Stimulated activated naive CD8-positive, alpha-beta T cell treated with anti-CD3 and anti-CD28 coated beads, Interleukin-15, Interleukin-2, amounts not matched to agents 100 U/mL and 50 U/mL, for 24 hours (primary cell): Measurements from ENCODE around the gene ANXA5.
"Not testable (repeated sequence)": the region's sequence is repeated elsewhere in the genome, so short reads cannot be mapped to it uniquely, and the experiment has no call there.

ENCODE experiments used
- ATAC-seq: fragments of 150-1000 bp; cut with Tn5 transposase; one replicate; pipeline ENCODE4 v1.10.0; 2021
- DNase-seq: peaks from one replicate; pipeline ENCODE4 v3.0.0; 2021

The ANXA5 gene

DNA sequence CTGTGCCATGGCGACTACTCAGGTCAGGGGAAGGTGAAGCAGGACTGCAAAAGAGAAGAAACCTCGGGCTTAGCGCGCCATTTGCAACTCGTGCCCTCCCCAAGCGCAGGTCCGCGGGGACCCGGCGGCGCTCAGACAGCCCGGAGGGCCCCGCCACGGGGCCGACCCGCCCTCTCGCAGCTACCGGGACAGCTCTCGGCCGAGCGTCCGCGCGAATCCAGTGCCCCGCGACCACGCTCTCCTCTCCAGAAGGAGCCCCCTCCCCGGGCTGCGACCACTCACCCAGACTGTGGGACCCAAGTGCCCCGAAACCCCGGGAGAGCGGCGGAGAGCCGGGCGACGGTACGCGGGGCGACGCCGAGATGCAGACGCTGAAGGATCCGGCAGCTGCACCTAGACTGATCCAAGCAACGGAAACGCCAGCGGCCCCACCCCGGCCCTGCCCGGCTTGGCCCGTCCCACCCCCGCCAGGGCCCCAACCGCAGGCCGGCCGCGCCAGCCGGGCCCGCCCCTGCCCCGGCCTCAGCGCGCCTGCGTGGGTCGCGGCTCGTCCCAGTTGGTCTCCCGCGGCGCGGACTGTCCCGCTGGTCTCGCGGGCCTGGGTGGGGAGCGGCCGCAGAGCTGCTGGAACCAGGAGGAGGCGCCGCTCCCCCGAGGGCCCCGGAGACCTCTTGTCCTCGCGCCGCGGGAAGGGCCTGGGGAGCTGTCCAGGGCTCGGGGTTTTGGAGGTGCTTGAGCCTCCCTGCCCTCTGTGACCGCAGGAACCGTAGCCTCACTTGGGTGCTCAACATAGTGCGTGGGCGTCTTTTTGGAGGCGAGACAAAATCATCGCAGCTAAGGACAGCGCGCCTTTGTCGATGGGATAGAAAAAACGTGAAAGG lies at the start of gene ANXA5:
TSS of gene ANXA5 (minus strand) at position 400 of the 881 bp plus-strand sequence. CDS start at position 9, 391 bp downstream.
- DNase-seq (peak; percentile 79), ATAC-seq (peak; percentile 90)

- DNase-seq (no peak), ATAC-seq (no peak)
Observed at GRCh38 chr4:121742794-121743193, 46.0 kb upstream of the ANXA5 start.

DNA sequence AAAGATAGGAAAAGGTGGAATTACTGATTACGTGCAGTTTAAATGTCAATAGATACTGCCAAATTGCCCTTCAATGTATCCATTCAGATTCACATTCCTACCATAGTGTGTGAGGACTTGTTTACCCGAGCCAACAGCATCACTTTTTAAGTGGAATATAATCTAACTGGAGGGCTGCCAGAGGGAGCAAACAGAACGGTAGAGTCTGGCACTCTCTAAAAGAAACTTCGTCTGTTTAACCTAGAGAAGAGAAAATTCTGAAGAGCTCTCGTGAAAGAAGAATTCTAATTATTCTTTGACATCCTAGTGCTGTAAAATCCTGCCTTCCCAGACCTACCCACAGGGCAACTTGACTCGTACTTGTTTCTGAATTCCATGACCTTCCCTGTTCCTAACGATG lies 45.0 kb upstream of the ANXA5 start:
- DNase-seq, result no peak
- ATAC-seq, result no peak

DNA sequence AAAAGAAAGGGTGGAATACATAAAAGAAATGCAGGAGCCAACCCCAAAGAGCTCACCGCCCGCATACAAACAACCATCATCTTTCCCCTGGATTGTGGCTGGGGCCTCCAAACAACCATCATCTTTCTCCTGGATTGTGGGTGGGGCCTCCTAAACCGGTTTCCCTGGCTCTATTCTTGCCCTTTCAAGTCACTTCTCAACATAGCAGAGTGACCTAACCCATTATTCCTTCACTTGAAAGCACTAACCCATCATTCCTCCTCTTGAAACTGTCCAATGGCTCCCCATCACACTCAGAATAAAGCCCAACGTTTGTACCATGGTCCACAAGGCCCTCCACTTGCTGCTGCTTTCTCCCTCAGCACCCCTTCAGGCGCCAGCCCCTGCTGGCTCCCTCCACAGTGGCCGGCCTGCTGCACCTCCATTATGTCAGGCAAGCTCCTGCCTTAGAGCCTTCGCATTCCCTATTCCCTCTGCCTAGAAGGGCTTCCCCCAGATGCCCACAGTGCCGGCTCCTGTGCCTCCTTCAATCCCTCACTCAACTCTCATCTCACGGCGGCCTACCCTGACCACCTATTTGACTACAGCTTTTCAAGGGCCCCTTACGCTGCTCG lies 44.1 kb upstream of the ANXA5 start:
- DNase-seq (no peak), ATAC-seq (no peak)

GRCh38 chr4:121739575-121739974 lies 42.8 kb upstream of the ANXA5 start:
- ATAC-seq (no peak), DNase-seq (no peak)

- ATAC-seq (no peak), DNase-seq (no peak)
Observed at GRCh38 chr4:121738780-121739535, 42.2 kb upstream of the ANXA5 start.

DNA sequence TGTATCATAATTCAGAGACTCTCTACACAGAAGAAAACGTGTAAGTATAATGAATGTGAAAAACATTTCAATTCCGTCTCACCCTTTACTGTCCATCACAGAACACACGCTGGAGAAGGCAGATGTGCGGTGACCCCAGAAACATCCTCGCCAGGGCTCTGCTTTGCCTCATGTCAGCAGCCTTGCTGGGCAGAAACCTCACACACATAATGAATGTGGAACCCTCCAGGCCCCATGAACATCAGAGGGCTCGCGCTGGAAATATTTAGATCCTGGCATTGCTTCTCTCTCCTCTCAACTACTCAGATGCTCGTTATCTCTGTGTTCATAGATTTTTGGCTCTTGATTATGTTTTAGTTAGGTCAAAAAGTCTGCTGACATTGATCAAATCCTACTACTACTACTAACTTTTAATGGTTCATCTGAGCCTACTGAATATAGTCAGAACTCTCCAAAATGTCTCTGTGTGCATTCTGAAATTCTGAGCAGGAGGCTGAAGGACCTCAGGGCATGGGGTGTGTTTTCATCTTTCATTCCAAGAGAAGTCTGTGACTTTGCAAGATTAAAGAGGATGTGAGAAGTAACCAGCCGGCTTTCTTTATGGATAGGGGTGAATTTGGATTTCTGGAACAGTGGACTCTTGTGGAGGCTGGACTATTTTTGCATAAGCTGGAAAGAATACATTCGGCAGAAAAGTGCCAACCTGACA lies 41.2 kb upstream of the ANXA5 start:
- ATAC-seq (no peak), DNase-seq (no peak)

- peak; percentile 46 for ATAC-seq
- peak; percentile 35 for DNase-seq
Observed at GRCh38 chr4:121736735-121737351, 40.1 kb upstream of the ANXA5 start.

DNA sequence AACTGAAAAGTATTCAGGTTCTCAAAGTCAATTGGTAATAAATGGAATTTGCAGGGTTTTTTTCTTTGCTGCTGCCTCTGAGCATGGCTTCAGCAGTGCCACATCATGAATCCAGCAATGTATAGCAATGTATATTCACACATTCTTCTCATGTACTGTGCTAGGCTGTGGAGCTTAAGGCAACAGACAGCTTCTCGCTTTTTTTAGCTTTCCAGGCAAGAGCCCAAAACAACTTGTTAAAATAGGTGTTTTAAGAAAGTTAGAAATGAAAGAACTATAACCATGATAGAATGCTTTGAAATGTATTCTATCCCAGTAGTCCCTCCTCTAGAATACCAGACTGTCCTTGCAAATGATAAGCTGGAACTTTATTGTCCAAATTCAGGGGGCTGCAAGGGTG lies 37.8 kb upstream of the ANXA5 start:
- no peak for DNase-seq
- ATAC-seq, result no peak

- ATAC-seq, result no peak
- no peak for DNase-seq
Observed at GRCh38 chr4:121733942-121734341, 37.2 kb upstream of the ANXA5 start.

- DNase-seq, ATAC-seq: not testable (repeated sequence)
Observed at GRCh38 chr4:121729753-121730152, 33.0 kb upstream of the ANXA5 start.

GRCh38 chr4:121728798-121729226 lies 32.0 kb upstream of the ANXA5 start:
- DNase-seq (no peak), ATAC-seq (peak; percentile 42)

- DNase-seq (no peak), ATAC-seq (no peak)
Observed at GRCh38 chr4:121728066-121728465, 31.3 kb upstream of the ANXA5 start.

DNA sequence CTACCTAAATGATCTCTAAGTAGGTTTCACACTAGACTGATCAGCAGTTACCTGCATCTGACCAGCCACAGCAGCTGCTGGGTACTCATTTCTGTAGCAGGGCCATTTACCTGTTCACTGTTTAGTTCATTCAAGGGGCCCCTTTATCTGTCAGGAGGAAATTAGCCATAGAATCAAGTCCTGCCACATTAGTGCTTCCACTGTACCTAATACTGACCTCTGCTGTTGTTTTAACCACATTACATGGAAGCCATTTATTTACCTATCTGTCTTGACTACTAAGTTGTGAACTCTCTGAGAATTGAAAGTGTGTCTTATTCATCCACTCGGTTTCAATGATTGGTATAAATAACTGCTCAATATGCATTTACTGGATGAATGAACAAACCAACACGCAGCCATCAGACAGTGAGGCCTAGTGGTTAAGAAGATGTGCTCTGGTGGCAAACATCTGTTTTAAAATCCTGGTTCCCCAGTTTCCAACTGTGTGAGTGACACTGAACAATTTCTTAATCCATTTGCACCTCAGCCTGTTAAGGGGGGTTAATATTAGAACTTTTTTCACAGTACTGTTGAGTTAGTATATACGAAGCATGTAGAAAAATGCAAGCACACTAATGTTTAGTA lies 30.0 kb upstream of the ANXA5 start:
- DNase-seq, result no peak
- ATAC-seq, result peak; percentile 84

DNA sequence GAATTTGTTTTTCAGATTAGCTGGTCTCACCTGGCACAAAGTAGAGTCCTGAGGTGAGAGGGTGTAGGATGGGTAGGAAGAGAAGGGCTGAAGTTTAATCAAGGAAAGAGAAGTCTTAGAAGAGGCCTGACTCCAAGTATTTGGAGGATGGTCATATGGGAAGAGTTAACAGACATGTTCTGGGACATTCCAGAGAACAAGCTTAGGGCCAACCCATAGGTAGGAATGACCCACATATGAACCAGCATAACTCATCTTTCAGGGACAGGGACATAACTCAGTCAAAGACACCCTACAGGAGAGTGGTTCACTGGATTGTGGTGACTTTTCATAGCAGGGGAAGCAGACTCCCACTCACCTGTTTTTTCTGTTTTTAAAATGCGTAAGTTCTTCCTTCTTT lies 27.9 kb upstream of the ANXA5 start:
- DNase-seq (no peak), ATAC-seq (no peak)

DNA sequence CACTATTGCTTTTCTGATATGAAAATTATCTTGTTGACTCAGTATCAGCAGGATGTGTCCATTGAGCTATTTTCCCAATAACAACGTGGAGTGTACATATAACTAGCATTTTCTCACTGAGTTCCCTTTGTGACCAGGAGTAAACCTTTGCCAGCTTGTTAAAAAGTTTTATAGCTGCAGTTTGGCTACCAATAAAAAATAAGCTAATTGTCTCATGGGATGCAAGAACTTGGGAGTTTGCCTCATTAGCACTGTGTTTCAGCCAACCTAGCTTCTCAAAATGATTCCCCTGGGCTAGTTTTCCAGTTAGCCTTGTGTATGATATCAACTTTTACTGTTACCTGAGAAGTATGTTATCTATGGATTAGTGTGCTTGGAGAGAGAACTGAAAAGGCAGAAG lies 24.9 kb upstream of the ANXA5 start:
- DNase-seq, result no peak
- ATAC-seq, result no peak

DNA sequence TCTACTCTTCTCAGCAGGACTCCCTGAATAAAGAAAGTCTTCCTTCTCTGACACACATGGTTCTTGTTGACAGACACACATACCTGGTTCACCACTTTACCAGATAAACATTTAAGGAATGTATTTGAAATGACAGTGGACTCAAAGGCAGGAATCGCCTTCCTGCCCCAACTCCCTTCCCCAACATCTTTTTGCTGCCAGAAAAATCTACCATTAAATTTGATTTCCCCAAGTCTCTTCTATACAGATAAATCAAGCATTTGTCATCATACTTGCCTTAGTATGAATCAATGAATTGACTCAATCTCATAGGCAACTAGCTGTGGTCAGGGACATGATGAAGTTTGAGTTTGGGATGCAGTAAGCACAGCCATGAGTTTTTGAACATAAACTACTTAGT lies 23.3 kb upstream of the ANXA5 start:
- no peak for ATAC-seq
- no peak for DNase-seq

GRCh38 chr4:121717680-121718237 lies 21.0 kb upstream of the ANXA5 start:
- DNase-seq (no peak), ATAC-seq (no peak)

- no peak for ATAC-seq
- DNase-seq, result no peak
Observed at GRCh38 chr4:121714548-121714947, 17.8 kb upstream of the ANXA5 start.

- DNase-seq, result no peak
- no peak for ATAC-seq
Observed at GRCh38 chr4:121712783-121713182, 16.0 kb upstream of the ANXA5 start.
